ENCODE measurements around the gene SLC29A3. TPM values are rescaled to one million over a fixed set of nuclear protein-coding genes. Genes with fewer than 3 reads are reported as not detected.
A peak's percentile ranks its signal among the peaks of the same experiment; 100 is the strongest.
"Not testable (repeated sequence)": the region's sequence is repeated elsewhere in the genome, so short reads cannot be mapped to it uniquely, and the experiment has no call there.

Gene SLC29A3
- 1 to 10 TPM; 4.1 to 6.7 TPM for total RNA-seq
- long read RNA-seq, partial matches to known transcripts, result 2 of 2 reads
- long read RNA-seq, other reads (novel, unspliced or antisense), result 0 of 2 reads

DNA sequence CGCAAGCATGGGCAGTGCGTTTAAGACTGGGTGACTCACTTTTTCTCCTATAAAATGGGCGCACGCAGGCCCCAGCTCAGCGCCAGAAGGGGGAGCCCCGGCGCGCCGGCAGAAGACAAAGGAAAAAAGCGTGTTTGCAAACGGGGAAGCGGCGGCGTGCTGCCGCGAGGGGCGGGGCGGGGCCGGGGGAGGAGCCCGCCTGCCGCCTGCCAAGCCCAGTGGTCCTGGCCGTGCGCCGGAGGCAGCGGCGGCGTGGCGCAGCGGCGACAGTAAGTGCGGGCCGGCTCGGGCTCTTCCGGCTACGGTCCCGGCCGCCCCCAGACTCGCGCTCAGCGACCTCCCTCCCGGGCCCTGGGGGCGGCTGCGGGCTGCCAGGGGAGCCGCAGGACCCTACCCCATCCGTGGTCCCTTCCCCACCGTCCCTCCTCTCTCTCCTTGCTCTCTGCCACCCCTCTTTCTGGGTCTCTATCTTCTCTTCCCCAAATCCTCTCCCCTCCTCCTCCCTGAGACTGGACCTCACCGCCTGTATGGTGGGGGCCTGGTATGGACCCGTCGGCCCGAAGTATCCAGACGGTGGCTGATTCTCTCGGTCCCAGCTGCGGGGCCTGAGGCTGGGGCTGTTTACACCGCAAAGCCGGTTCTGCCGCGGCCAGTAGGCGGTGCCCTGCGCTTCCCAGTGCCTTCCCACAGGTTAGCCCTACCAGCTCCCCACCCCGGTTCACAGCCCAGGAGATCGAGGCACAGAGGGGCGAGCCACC, at the start of gene SLC29A3:
TSS of gene SLC29A3 (plus strand) at position 218 of the 758 bp plus-strand sequence. CDS start at position 269, 51 bp downstream.
- intact Hi-C loops (cut with DNase I, micrococcal nuclease), result loop anchor here (5.0 to 10.0 kb wide), 2 partner anchors 378 to 496 kb away; no protein-coding TSS in a partner anchor
- peak; percentile 84 to 90 for DNase-seq
- ATAC-seq, result peak; percentile 92

DNA sequence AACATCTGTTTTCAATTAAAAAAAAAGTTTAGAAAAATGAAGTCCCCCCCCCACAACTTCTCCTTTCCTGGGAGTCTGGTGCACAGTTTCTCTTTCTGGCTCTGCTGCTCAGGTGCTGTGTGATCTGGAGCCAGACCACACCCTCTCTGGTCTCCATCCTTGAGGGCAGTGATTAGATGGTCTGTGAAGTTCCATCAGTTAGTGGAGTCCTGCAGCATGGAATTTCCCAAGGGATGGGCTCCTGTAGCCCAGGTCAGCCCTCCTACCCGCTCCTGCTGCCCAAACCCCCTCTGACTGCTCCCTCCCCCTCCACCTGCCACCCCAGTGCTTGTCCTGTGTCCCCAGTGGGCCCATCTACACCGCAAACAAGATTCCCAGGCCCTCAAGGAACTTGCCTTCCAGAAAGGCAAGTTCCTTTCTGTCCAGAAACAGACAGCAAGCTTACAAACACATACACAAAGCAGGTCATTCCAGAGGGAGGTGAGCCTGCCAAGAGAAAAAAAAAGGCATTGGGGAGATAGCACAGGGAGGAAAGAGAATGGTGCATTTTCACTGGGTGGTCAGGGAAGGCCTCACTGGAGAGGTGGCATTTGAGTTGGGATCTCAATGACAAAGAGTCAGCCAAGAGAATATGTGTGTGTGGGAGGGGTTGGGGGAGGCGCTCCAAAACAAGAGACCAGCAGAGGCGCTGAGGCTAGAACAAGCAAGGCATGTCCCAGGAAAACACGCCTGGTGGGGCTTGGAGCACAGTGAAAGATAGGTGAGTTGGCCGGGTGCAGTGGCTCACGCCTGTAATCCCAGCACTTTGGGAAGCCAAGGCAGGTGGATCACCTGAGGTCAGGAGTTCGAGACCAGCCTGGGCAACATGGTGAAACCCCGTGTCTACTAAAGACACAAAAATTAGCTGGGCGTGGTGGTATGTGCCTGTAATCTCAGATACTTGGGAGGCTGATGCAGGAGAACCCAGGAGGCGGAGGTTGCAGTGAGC, 49.5 kb upstream of the SLC29A3 start:
- no peak for ATAC-seq
- intact Hi-C loops (cut with DNase I, micrococcal nuclease), result loop anchor here in 1 of 2 donors (10.0 kb wide), 1 partner anchor 55 kb away; the partner anchor contains the start of gene UNC5B

DNA sequence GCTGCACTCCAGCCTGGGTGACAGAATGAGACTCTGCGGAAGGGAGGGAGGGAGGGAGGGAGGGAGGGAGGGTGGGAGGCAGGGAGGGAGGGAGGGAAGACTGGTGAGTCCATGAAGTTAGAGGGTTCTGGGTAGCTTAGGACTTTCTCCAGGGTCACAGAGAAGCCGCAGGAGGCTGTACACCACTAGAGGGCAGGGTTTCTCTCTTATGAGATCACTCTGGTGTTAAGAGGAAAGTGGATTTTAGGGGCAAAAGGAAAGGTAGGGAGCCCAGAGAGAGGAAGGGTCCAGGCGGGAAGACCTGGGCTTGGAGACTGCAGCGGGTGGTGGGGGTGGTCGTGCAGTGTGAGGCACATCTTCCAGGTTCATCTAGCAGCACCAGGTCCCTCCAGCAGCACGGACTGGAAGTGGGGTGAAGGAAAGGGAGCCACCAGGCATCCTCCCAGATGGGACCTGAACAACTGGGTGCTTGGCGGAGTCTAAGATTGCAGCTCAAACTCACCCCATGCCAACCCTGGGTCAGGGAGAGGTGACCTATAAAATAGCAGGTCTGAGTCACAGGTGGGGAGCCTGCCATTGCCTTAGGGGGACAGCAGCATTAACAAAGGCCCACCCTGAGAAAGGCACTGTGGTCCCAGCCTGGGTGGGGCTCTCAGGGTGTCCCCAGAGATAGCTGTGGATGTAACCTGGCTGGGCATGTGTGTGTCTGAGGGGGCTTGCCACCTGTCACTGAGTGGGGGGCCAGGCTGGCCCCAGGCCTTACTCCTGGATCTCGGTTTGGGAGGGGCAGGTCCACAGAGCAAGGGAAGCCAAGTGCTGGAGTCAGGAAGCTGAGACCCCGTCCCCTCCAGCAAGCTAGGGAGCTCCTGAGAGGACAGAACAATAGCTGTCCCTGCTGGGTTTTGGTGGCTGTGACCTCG, 48.5 kb upstream of the SLC29A3 start:
- ATAC-seq (peak; percentile 66), DNase-seq (peak in 1 of 2 donors; percentile 68)
- intact Hi-C loops (cut with DNase I, micrococcal nuclease), result no loop called here

More for the DNA sequence above, 49.5 kb upstream of the SLC29A3 start:
- no peak for DNase-seq

DNA sequence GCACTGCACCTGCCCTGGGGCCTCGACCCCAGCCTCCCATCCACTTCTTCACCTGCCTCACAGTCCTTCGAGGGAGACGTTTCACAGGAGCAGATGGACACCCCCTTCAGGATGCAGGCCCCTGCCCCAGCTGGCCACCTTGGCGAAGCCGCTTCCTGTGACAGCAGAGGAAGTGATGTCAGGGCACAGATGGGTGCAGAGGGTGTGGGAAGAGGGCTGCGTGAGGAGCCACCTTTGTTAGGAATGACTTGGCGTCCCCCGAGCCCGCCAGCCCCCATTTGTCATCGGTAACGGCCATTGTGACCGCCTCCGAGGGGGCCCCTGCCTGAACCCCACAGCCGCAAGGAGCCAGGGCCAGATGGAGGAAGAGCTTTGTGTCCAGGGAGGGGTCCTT, 47.4 kb upstream of the SLC29A3 start:
- intact Hi-C loops (cut with DNase I, micrococcal nuclease), result no loop called here
- ATAC-seq, result no peak
- no peak for DNase-seq

DNA sequence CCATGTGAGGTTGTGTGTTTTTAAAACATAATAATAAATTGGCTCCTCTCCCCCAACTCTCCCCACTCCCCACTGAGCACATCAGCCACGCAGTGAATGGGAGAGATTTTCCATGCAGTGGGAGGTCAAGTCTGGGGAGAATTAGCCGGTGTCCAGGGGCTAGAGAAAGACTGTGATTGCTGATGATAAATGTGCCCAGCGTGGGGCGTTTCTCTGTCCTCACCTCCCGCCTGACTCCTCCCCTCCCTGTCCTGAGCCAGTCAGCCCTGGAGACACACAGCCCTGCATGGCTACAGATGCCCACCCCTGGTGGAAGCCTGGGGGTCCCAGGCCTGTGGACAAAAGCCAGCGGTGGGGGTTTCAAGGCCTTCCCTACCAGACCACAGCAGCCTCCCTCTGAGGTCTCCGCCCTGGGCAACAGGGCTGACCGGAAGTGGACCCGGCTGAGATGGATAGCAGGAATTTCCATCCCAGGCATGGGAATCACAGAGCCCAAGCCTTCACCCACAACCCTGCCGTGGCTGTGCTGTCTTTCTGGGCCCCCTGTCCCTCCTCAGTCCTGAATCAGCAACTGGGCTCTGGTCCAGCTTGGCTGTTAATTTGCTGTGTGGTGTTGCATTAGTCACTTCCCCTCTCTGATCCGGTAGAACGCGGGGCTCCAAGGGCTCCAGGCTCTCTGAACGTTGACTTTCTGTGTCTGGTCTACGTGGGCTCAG, 46.8 kb upstream of the SLC29A3 start:
- DNase-seq, result no peak
- no peak for ATAC-seq
- intact Hi-C loops (cut with DNase I, micrococcal nuclease), result no loop called here

GRCh38 chr10:71272974-71273373, 46.1 kb upstream of the SLC29A3 start:
- ATAC-seq; DNase-seq; intact Hi-C loops (cut with DNase I, micrococcal nuclease): not testable (repeated sequence)

DNA sequence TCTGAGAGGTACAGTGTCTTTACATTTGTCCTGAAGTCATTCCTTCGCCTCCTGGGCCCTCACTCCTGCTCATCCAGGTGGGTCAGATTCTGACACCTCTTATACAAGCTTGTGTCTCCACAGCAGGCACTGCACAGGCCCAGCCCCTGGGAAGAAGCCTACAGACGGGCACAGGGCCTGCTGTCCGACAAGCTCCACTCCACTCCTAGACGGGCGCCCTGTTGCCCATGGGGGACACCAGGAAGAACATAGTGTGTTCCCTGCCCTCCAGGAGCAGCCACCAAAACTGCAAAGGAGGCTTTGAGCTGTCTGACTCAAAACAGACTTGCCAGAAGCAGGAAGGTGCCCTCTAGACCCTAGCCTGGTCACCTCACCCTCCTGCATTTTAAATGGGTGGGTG, 45.6 kb upstream of the SLC29A3 start:
- intact Hi-C loops (cut with DNase I, micrococcal nuclease), result no loop called here
- ATAC-seq (no peak), DNase-seq (no peak)

DNA sequence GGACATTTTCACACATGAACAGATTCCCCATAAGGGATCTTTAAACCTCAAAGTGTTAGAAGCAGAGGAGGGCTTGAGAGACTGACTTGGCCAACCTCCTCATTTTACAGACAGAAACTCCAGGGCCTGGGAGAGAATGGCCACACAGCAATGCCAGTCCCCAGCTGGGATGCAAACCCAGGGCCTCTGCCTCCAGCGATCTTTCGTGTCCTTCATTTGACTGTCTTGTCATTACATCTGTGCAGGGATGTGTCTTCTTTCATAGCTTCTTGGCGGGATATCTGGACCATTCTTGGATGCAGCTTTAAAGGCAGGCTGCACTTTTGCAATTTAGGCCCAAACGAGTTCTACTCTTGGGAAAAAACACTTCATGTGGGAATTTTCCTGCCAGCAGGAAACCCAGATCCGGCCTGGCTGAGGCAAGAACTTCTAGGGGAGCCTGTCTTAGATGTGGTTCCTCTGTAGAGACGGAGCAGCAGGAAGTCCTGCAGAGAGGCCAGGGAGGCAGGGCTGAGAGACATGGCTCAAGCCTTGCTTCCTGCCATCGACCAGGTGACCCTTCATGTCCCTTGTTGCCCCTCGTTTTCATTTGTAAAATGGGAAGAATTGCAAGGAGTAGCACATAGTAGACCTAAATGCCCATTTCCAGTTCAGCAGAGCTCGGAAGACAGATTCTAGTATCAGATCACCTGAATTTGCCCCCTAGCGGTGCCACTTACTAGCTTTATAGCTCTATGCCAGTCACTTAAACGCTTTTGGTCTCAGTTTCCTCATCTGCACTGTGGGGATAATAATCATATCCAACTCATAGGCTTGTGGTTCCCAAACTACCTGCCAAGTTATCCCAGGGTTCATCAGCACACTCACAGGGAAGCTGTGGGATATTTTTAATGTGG, 43.9 kb upstream of the SLC29A3 start:
- no peak for ATAC-seq
- intact Hi-C loops (cut with DNase I, micrococcal nuclease), result no loop called here
- DNase-seq, result no peak

DNA sequence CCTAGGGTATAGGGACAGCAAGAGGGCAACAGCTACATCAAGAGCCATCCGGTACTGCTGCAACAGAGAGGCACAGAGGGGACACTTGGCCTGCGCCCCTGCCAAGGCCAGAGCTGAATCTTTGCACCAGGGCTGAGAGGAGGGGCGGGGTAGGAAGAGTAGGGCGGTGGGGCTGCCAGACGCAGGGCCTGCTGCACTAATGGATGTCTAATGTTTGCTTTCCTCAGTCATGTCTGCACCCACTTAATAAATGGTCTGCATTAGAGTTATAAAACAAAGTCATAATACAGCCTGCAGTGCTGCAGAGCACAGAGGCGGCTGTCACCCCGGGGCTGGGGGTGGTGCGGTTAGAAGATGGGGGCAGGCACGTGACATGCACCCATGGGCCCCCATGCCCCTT, 42.2 kb upstream of the SLC29A3 start:
- DNase-seq (no peak), ATAC-seq (no peak)
- intact Hi-C loops (cut with DNase I, micrococcal nuclease), result no loop called here

DNA sequence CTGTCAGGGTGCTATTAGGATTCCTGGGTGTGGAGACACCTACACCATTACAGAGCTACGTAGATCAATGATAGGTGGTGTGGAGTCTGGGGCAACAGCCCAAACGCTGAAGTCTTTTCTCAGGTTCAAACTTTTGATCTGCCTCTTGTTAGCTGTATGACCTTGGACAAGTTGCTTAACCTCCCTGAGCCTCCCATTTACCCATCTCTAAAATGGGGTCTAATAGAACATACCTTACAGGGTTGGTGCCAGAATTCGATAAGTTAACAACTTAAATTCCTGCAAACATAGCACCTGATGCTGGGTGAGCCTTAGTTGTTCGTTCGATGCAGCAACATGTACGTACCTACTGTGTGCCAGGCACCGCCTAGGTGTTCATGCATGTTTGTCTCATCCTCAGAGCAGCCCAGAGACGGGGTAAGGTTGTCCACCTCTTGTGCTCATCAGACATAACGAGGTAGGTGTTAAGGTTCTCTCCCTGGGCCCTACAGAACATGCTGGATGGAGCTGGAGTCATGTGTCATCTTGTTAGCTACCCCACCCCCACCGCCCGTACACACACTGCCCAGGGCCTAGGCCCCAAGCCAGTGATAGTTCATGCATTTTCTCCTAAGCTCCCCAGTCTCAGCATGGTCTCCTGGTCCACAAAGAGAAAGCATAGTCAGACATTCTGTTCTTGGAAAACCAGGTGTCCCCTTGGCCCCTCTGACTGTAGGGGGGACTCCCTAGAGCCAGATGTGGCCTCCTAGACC, 41.0 kb upstream of the SLC29A3 start:
- intact Hi-C loops (cut with DNase I, micrococcal nuclease), result no loop called here
- DNase-seq (no peak), ATAC-seq (no peak)

DNA sequence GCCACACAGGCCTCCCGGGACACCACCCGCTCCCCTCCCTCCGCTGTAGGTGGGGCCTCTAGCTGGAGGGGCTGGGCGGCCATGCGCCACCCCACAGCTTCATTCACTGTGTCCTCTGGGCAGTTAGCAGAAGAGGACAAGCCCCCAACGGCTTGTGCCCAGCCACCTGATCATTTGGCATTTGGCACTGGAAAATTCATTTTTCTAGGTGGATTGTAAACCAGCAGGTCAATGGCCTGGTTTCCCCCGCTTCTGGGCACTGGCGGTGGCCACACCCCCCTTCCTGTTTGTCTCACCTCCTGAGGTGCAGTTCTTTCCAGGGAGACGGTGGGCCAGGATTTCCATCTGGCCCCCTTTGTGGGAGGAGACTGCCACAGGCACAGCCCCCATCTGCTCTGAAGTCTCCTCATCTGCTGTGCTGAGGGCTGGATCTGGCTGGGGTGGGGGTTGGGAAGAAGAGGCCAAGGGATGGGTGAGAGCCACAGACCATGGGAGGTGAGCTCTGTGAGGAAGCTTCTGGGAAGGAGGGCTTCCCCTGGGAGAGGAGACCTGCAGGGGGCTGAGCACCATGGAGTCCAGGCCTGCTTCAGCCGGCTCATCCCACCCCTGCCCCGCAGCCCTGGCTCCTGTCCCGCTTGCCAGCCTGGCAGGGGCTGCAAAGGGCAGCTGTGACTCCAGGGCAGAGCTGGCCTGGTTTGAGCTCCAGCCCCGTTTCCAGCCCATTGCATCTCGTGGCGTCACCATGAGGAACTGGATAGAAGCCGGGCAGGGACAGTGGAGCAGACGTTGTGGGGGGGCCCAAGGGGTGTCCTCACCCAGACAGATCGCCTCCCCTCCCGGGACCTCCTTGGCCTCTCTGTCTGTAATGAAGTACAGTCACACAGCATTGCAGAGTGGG, 40.1 kb upstream of the SLC29A3 start:
- no peak for ATAC-seq
- DNase-seq, result no peak
- intact Hi-C loops (cut with DNase I, micrococcal nuclease), result no loop called here

DNA sequence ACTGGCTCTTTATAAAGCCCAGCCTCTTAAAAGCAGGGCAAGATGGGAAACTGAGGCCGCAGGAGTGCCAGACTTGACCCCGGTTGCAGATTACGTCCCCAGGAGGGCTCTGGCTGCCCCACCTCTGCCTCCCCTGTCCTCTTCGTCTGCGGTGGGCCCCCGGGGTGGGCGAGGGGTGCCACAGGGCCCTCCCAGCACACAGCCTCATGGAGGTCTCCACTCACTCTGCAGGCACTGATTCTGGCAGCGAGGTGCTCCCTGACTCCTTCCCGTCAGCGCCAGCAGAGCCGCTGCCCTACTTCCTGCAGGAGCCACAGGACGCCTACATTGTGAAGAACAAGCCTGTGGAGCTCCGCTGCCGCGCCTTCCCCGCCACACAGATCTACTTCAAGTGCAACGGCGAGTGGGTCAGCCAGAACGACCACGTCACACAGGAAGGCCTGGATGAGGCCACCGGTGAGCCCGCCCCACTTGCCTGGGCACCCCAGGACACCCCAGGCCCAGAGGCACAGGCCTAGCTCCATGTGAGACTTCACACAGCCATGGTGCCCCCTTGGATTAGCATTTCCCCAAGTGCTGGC, 39.4 kb upstream of the SLC29A3 start:
- ATAC-seq (no peak), DNase-seq (no peak)
- intact Hi-C loops (cut with DNase I, micrococcal nuclease), result loop anchor here in 1 of 2 donors (5.0 kb wide), 1 partner anchor 72 kb away; no protein-coding TSS in a partner anchor

DNA sequence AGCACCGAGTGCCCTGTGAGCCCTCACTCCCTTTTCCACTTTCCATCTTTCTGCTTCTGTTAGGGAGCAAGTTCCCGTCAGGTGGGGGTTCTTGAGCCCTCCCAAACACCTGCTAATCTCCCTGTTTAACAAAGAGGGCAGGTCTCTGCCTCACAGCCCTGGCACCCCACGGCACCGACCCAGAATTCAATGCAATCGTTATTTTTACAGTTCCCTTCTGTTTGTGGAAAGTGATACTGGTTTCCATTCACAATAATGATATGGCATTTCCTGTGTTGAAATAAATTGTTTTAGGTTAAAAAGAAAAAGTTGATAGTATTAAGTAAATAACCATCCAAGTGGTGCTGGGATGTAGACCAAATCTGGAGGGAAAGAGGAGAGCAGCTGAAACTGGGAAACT, 38.8 kb upstream of the SLC29A3 start:
- DNase-seq (no peak), ATAC-seq (no peak)
- intact Hi-C loops (cut with DNase I, micrococcal nuclease), result loop anchor here in 1 of 2 donors (5.0 kb wide), 1 partner anchor 73 kb away; no protein-coding TSS in a partner anchor

GRCh38 chr10:71280825-71281224, 38.2 kb upstream of the SLC29A3 start:
- no peak for DNase-seq
- intact Hi-C loops (cut with DNase I, micrococcal nuclease), result loop anchor here in 1 of 2 donors (5.0 kb wide), 1 partner anchor 74 kb away; no protein-coding TSS in a partner anchor
- no peak for ATAC-seq

Measured in left colon (tissue), 2 donors.